D721Med (cell line): ENCODE data around the gene MREG.

Experiments used
- DNase-seq: peaks from one replicate; pipeline ENCODE4 v3.0.0; 2011; ENCODE audit warnings: low spot score; ENCODE audit not compliant: insufficient read length
- FAIRE-seq: peaks from 2 replicates; lab custom pipeline; 2011; peaks lifted over from hg19 to GRCh38; lab: Jason Lieb, UNC
- TF ChIP-seq, protein P1 (sequence below): IDR thresholded peaks from 2 replicates; pipeline ENCODE4 v1.5.1; 2012; ENCODE audit warnings: mild to moderate bottlenecking, control low read depth; ENCODE audit not compliant: insufficient read depth; ENCODE audit errors: missing control alignments

The MREG gene

GRCh38 chr2:215900843-215901242 lies 112.5 kb downstream of the MREG start:
- FAIRE-seq: no peak
- DNase-seq: no peak
- TF ChIP-seq, protein P1, sequence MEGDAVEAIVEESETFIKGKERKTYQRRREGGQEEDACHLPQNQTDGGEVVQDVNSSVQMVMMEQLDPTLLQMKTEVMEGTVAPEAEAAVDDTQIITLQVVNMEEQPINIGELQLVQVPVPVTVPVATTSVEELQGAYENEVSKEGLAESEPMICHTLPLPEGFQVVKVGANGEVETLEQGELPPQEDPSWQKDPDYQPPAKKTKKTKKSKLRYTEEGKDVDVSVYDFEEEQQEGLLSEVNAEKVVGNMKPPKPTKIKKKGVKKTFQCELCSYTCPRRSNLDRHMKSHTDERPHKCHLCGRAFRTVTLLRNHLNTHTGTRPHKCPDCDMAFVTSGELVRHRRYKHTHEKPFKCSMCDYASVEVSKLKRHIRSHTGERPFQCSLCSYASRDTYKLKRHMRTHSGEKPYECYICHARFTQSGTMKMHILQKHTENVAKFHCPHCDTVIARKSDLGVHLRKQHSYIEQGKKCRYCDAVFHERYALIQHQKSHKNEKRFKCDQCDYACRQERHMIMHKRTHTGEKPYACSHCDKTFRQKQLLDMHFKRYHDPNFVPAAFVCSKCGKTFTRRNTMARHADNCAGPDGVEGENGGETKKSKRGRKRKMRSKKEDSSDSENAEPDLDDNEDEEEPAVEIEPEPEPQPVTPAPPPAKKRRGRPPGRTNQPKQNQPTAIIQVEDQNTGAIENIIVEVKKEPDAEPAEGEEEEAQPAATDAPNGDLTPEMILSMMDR: no peak

DNA sequence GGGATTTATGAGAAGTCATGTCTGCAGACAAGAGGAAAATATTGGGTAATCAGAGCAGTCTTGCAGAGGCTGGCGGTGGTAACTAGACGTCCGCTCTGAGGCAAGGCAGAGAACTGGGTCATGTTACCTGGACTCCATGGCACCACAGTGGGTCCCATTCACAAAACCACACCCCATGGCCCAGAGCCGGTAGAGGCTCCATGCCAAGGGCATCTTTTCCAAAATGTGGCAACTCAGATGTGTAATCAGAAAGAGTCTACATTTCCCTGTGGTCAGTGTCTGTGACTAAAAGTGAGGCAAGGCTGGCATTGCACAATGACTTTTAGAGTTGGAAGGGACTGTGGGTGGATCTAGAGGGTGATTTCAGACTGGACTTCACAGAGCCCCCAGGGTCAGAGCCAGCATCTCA lies 113.1 kb downstream of the MREG start:
- FAIRE-seq (no peak), DNase-seq (no peak)
- TF ChIP-seq, protein P1: no peak

DNA sequence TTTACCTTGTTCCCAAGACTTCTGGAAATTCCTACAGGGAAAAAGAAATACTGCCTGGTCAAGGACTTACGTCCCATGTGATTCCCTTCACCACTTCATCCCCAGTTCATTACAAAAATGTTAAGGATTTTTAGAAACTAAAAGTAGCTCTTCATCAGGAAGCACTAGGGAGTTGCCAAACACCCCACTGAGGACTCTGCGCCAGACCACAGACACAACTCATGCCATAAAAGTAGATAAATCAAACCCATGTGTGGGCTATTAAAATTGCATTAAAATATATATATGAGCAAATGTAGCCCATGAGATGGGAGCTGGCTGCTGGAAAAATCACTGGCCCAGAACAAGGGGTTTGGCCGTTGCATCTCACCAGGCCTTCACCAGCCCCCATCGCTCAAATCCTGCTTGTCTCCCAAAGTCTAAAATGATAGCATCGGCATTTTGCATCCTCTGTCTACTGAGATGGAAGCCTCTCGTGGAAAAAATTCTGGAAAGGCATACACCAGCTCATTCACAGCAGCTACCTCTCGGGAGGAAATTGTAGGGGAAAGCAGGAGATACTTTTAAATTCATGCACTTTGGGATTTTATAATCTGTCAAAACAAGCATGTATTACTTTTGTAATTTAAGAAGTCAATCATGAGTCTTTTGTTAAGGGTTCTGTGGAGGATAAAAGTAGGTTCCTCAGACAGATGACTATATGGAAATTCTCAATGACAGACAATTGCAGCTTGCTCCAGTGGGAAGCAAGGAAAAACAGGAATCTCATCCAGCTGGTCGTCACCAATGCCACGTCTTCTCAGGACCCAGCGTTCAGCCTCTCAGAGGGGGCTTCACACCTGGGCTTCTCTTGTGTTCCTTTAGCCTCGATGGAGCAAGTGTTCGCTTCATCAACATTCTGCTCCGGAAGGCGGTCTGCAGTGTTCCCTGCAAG lies 113.9 kb downstream of the MREG start:
- TF ChIP-seq, protein P1: no peak
- DNase-seq (no peak), FAIRE-seq (no peak)

GRCh38 chr2:215898363-215898762 lies 115.0 kb downstream of the MREG start:
- DNase-seq (no peak), FAIRE-seq (no peak)
- TF ChIP-seq, protein P1: no peak

DNA sequence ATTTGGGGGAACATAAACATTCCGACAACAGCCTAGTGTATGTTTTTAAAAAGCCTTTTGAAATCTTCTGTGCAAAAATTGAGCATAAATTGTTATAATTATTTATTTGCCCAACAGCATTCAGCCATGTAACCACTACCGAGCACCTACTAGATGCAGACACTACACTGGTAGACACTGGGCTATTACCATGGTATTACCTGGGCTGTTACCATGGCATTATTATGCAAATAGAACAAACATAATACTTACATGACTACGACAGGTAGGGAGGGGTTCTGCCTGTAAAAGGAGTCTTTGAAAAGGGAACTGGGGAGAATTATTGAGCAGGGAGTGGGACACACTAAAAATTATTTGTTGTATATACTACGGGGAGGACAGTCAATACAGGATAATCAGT lies 116.4 kb downstream of the MREG start:
- TF ChIP-seq, protein P1: no peak
- DNase-seq: no peak
- FAIRE-seq: no peak

DNA sequence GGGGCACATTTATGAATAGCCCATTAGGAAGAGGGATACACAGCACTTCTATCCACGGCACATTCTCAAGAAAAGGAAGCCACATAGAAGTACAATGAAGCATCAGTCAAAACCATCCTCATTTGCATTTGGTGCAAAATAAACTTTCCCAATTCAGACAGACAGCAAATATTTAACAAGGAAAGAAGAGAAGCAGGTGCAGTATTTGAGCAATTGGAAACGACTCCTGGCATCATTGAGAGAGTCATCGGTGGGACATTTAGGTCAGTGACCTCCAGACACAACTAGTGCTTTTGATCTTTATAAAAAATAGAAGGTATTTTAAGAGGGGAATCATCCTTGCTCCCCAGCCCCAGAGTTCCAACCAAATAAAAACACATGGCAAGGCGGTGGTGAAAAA lies 118.0 kb downstream of the MREG start:
- DNase-seq (no peak), FAIRE-seq (no peak)
- TF ChIP-seq, protein P1: no peak
